IMR-90 (cell line): ENCODE measurements around the gene GRK2. TPM values are rescaled to one million over a fixed set of nuclear protein-coding genes. Genes with fewer than 3 reads are reported as not detected.

Source experiments
- ATAC-seq: fragments of 200-7000 bp; cut with Tn5 transposase; 2 replicates; pipeline ENCODE4 v1.9.1; 2020; ENCODE audit warnings: low read depth, mild to moderate bottlenecking, moderate library complexity
- BruUV-seq: library from RNA; stranded (reverse); fragments of 400-500 nt; replicated peaks from 2 replicates; lab custom pipeline; 2021; lab: Mats Ljungman, UMichigan
- CTCF ChIA-PET: fragments of 300-600 bp; formaldehyde crosslinking; extraction: SDS; loops from one replicate; lab custom pipeline; 2021; ENCODE audit warnings: antibody characterized with exemption; lab: Yijun Ruan, JAX
- POLR2A ChIA-PET: fragments of 300-600 bp; sonication (Branson Sonifier 250); formaldehyde crosslinking; loops from one replicate; lab custom pipeline; 2022; ENCODE audit warnings: antibody characterized with exemption; ENCODE audit not compliant: unreplicated experiment; lab: Charles Lee
- DNase-seq: peaks from one replicate; pipeline ENCODE4 v3.0.0; 2013
- H2AFZ ChIP-seq: replicated peaks from 2 replicates; pipeline ENCODE3; 2013; ENCODE audit warnings: low read length, mild to moderate bottlenecking; ENCODE audit not compliant: poor library complexity
- H2AK5ac ChIP-seq: 2 replicates; pipeline ENCODE4 v1.6.1; 2013; ENCODE audit warnings: low read depth, low read length, inconsistent platforms
- H2AK9ac ChIP-seq: replicated peaks from 2 replicates; pipeline ENCODE3; 2013; ENCODE audit warnings: mild to moderate bottlenecking, low read depth, low read length, moderate library complexity; ENCODE audit not compliant: poor library complexity
- H2BK120ac ChIP-seq: 2 replicates; pipeline ENCODE4 v1.6.1; 2013; ENCODE audit warnings: low read depth, low read length, inconsistent platforms
- H2BK15ac ChIP-seq: 3 replicates; pipeline ENCODE4 v1.6.1; 2013; ENCODE audit warnings: low read depth, low read length, inconsistent platforms
- H2BK20ac ChIP-seq: 2 replicates; pipeline ENCODE4 v1.6.1; 2013; ENCODE audit warnings: low read depth, mild to moderate bottlenecking, inconsistent platforms, low read length, moderate library complexity
- H2BK5ac ChIP-seq: 2 replicates; pipeline ENCODE4 v1.6.1; 2013; ENCODE audit warnings: mild to moderate bottlenecking, low read depth, low read length, inconsistent platforms; ENCODE audit not compliant: poor library complexity, severe bottlenecking
- H3K14ac ChIP-seq: replicated peaks from 2 replicates; pipeline ENCODE4 v1.6.1; 2013; ENCODE audit warnings: low read depth, low read length, inconsistent platforms
- H3K18ac ChIP-seq: 2 replicates; pipeline ENCODE4 v1.6.1; 2013; ENCODE audit warnings: low read depth, low read length, control low read depth
- H3K23ac ChIP-seq: 2 replicates; pipeline ENCODE4 v1.6.1; 2013; ENCODE audit warnings: low read depth, low read length, inconsistent platforms
- H3K27ac ChIP-seq: 2 replicates; pipeline ENCODE4 v1.5.1; 2013; ENCODE audit warnings: mild to moderate bottlenecking, control low read depth, low read length; ENCODE audit not compliant: insufficient read depth
- H3K27me3 ChIP-seq: 2 replicates; pipeline ENCODE4 v1.6.1; 2013; ENCODE audit warnings: low read length; ENCODE audit not compliant: control insufficient read depth, insufficient read depth
- H3K36me3 ChIP-seq: 2 replicates; pipeline ENCODE4 v1.6.1; 2013; ENCODE audit warnings: low read length, mixed read lengths; ENCODE audit not compliant: control insufficient read depth, insufficient read depth
- H3K4ac ChIP-seq: 2 replicates; pipeline ENCODE4 v1.6.1; 2013; ENCODE audit warnings: low read depth, low read length, inconsistent platforms
- H3K4me1 ChIP-seq: 2 replicates; pipeline ENCODE4 v1.6.1; 2013; ENCODE audit warnings: low read length, mixed read lengths; ENCODE audit not compliant: control insufficient read depth, insufficient read depth
- H3K4me2 ChIP-seq: 2 replicates; pipeline ENCODE4 v1.6.1; 2013; ENCODE audit warnings: low read depth, mild to moderate bottlenecking, control low read depth, low read length, moderate library complexity
- H3K4me3 ChIP-seq: 2 replicates; pipeline ENCODE4 v1.5.1; 2013; ENCODE audit warnings: low read depth, mild to moderate bottlenecking, control low read depth, low read length, moderate library complexity; ENCODE audit not compliant: insufficient read depth
- H3K56ac ChIP-seq: 2 replicates; pipeline ENCODE4 v1.6.1; 2013; ENCODE audit warnings: low read length, inconsistent platforms; ENCODE audit not compliant: insufficient read depth; ENCODE audit errors: extremely low read depth
- H3K79me1 ChIP-seq, 2 experiments: 2 replicates each; pipeline ENCODE4 v1.6.1; 2013; ENCODE audit warnings: low read length in 2 of 2, inconsistent platforms in 1 of 2, low read depth in 1 of 2
- H3K9ac ChIP-seq: 2 replicates; pipeline ENCODE4 v1.6.1; 2013; ENCODE audit warnings: low read depth, low read length, control low read depth
- H3K9me1 ChIP-seq: 2 replicates; pipeline ENCODE4 v1.6.1; 2013; ENCODE audit warnings: low read length, inconsistent platforms; ENCODE audit not compliant: insufficient read depth
- H3K9me3 ChIP-seq: 2 replicates; pipeline ENCODE4 v1.6.1; 2013; ENCODE audit warnings: low read length; ENCODE audit not compliant: control insufficient read depth, insufficient read depth
- H4K20me1 ChIP-seq: 2 replicates; pipeline ENCODE4 v1.6.1; 2013; ENCODE audit warnings: low read length, inconsistent platforms; ENCODE audit not compliant: insufficient read depth
- H4K5ac ChIP-seq: 2 replicates; pipeline ENCODE4 v1.6.1; 2013; ENCODE audit warnings: mild to moderate bottlenecking, low read depth, low read length, control low read depth
- H4K8ac ChIP-seq, 2 experiments: 2 replicates each; pipeline ENCODE4 v1.6.1; 2013; ENCODE audit warnings: low read depth in 2 of 2, low read length in 2 of 2, control low read depth in 1 of 2, inconsistent platforms in 1 of 2
- H4K91ac ChIP-seq: 2 replicates; pipeline ENCODE4 v1.6.1; 2013; ENCODE audit warnings: low read depth, low read length, inconsistent platforms; ENCODE audit not compliant: insufficient read depth
- BHLHE40 ChIP-seq: fragments of 150-350 bp; IDR thresholded peaks from 2 replicates; pipeline ENCODE4 v1.6.1; 2016; ENCODE audit warnings: mild to moderate bottlenecking, low read depth, low read length
- CTCF ChIP-seq: conservative IDR thresholded peaks from 2 replicates; pipeline ENCODE4 v1.5.1; 2012; ENCODE audit warnings: mild to moderate bottlenecking, low read depth, low read length, improper control_type of control experiment
- ELK1 ChIP-seq: fragments of 150-350 bp; IDR thresholded peaks from 2 replicates; pipeline ENCODE4 v1.6.1; 2016; ENCODE audit warnings: low read depth, mild to moderate bottlenecking, low read length, moderate library complexity, borderline replicate concordance
- FOS ChIP-seq: fragments of 150-350 bp; IDR thresholded peaks from 2 replicates; pipeline ENCODE4 v1.6.1; 2016; ENCODE audit warnings: low read depth, low read length
- MAFK ChIP-seq: IDR thresholded peaks from 2 replicates; pipeline ENCODE4 v1.6.1; 2012; ENCODE audit warnings: low read depth, low read length, improper control_type of control experiment
- MXI1 ChIP-seq: IDR thresholded peaks from 2 replicates; pipeline ENCODE4 v1.6.1; 2012; ENCODE audit warnings: low read depth, mild to moderate bottlenecking, low read length, moderate library complexity, borderline replicate concordance
- NFE2L2 ChIP-seq: fragments of 150-350 bp; IDR thresholded peaks from 2 replicates; pipeline ENCODE4 v1.6.1; 2016; ENCODE audit warnings: low read depth, mild to moderate bottlenecking, low read length
- RAD21 ChIP-seq: IDR thresholded peaks from 2 replicates; pipeline ENCODE4 v1.6.1; 2012; ENCODE audit warnings: low read length, improper control_type of control experiment
- RCOR1 ChIP-seq: IDR thresholded peaks from 2 replicates; pipeline ENCODE4 v1.6.1; 2012; ENCODE audit warnings: mild to moderate bottlenecking, low read length, improper control_type of control experiment; ENCODE audit not compliant: insufficient replicate concordance
- SMC3 ChIP-seq: fragments of 150-350 bp; IDR thresholded peaks from 2 replicates; pipeline ENCODE4 v1.6.1; 2016; ENCODE audit warnings: low read depth, mild to moderate bottlenecking, antibody characterized with exemption, low read length, moderate library complexity
- WGBS, 2 experiments: methylation state at CpG; one replicate each; pipeline versions ENCODE4 v1.1.5 to v1.1.7; 2013; ENCODE audit warnings: missing lambda C conversion rate in 2 of 2; ENCODE audit not compliant: insufficient read length in 1 of 2; ENCODE audit errors: extremely low coverage in 2 of 2; 5-methylcytosine and 5-hydroxymethylcytosine counted together
- dilution Hi-C: fragments of 300-500 bp; cut with HindIII; formaldehyde crosslinking; loops from one replicate; pipeline ENCODE4 v1.14.3; 2018; ENCODE audit warnings: low sequenced_read_pairs; ENCODE audit not compliant: unreplicated experiment
- in situ Hi-C: fragments of 300-500 bp; cut with MboI; formaldehyde crosslinking; loops from 3 replicates; pipeline ENCODE4 v1.14.3; 2019; ENCODE audit warnings: low sequenced_read_pairs, inconsistent platforms, mixed read lengths
- intact Hi-C: fragments of 100-400 bp; cut with micrococcal nuclease; formaldehyde crosslinking; loops from 2 replicates; pipeline ENCODE4 v1.10.0; 2022
- polyA plus RNA-seq, 3 experiments: library from polyadenylated mRNA; depleted of rRNA; stranded (reverse); fragments of >200 nt; gene quantifications; 2 replicates each; pipeline ENCODE4 v1.2.3, GENCODE V29; 2012; ENCODE audit warnings: low replicate concordance in 1 of 3
- total RNA-seq: library from RNA; depleted of rRNA; stranded (reverse); fragments of >200 nt; gene quantifications from 2 replicates; pipeline ENCODE4 v1.2.3, GENCODE V29; 2012
- TF ChIP-seq, protein P1 (sequence below): fragments of 150-350 bp; IDR thresholded peaks from 2 replicates; pipeline ENCODE4 v1.6.1; 2017; ENCODE audit warnings: mild to moderate bottlenecking, antibody characterized with exemption, low read length, low read depth

GRK2 gene
- total and polyA plus RNA-seq, 2 of the 4 experiments (the other 2 are of a cell fraction) = 26.7 to 41.8 TPM

DNA sequence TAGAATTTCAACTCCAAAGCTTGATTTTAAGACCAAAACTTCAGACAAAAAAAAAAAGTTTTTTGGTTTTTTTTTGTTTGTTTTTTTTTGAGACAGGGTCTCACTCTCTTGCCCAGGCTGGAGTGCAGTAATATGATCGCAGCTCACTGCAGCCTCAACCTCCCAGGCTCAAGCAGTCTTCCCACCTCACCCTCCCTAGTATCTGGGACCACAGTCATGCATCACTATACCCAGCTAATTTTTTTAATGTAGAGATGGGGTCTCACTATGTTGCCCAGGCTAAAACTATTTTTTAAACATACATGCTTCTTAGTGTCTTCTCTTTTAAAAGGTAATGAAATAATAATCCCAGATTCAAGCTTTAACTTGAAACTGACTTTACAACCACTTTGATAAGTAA, 35.4 kb upstream of the GRK2 start:
- POLR2A ChIA-PET = no interaction called here
- Histone ChIP-seq H3K4me1 (no peaks in the 10 kb centered on the region), H3K14ac (no peak overlapping the region), H4K5ac (no peak overlapping the region), H3K9ac (no peak overlapping the region), H2BK5ac (no peak overlapping the region), H4K20me1 (no peaks in the 10 kb centered on the region; the same call in 1 of the 2 replicates), H3K18ac (no peak overlapping the region), H2AK9ac (no peak overlapping the region), H2BK20ac (no peak overlapping the region), H3K27me3 (no peaks in the 10 kb centered on the region), H3K36me3 (peaks cover 35% of the 10 kb centered on the region), H3K27ac (no peak overlapping the region), H2AK5ac (no peak overlapping the region), H3K4ac (no peak overlapping the region), H4K91ac (no peak overlapping the region), H2BK15ac (no peak overlapping the region), H2BK120ac (no peak overlapping the region), H3K4me3 (no peak overlapping the region), H3K56ac (no peak overlapping the region), H3K4me2 (no peak overlapping the region), H2AFZ (no peak overlapping the region), H3K23ac (no peak overlapping the region), H3K9me1 (peaks cover 6% of the 10 kb centered on the region; the same call in 1 of the 2 replicates), H4K8ac (no peak overlapping the region), H3K79me1 (peaks cover 13 to 22% of the 10 kb centered on the region in 2 experiments), H3K9me3 (no peaks in the 10 kb centered on the region)
- no peak for DNase-seq
- intact Hi-C loops = loop anchor here (10.0 kb wide), 1 partner anchor 46 kb away; no protein-coding TSS in a partner anchor
- no peak for TF ChIP-seq RAD21
- no peak for TF ChIP-seq FOS
- no peak for TF ChIP-seq BHLHE40
- no peak for TF ChIP-seq NFE2L2
- TF ChIP-seq MXI1 = no peak
- TF ChIP-seq RCOR1 = no peak
- TF ChIP-seq SMC3 = no peak
- no peak for TF ChIP-seq CTCF
- no peak for TF ChIP-seq MAFK
- TF ChIP-seq, protein P1, sequence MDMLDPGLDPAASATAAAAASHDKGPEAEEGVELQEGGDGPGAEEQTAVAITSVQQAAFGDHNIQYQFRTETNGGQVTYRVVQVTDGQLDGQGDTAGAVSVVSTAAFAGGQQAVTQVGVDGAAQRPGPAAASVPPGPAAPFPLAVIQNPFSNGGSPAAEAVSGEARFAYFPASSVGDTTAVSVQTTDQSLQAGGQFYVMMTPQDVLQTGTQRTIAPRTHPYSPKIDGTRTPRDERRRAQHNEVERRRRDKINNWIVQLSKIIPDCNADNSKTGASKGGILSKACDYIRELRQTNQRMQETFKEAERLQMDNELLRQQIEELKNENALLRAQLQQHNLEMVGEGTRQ = no peak
- TF ChIP-seq ELK1 = no peak
- CTCF ChIA-PET = interaction anchor here (0.6 kb wide), 1 partner anchor 41 kb away, joined by 4 read pairs; no protein-coding TSS in a partner anchor
- BruUV-seq = no TSS peak
- in situ Hi-C loops = no loop called here
- no CpG with 5 or more reads among the region's 1 CpG for WGBS, 2 experiments
- no peak for ATAC-seq
- dilution Hi-C loops = no loop called here
